Sigmoid colon (tissue), 7 donors: ENCODE measurements around the gene STARD3NL. TPM values are rescaled to one million over a fixed set of nuclear protein-coding genes. Genes with fewer than 3 reads are reported as not detected.
"Not testable (repeated sequence)": the region's sequence is repeated elsewhere in the genome, so short reads cannot be mapped to it uniquely, and the experiment has no call there.

Experiments used
- DNase-seq: peaks from one replicate; pipeline ENCODE4 v3.0.0-alpha.2; 2019
- H3K27ac ChIP-seq, 4 donors: fragments of 200-600 bp; sonication (generic); one replicate each; pipeline ENCODE4 v1.5.1; 2016 to 2019; ENCODE audit warnings: mild to moderate bottlenecking in 1 of 4
- H3K27me3 ChIP-seq, 3 donors: fragments of 200-600 bp; sonication (generic); one replicate each; pipeline ENCODE4 v1.5.1; 2019; ENCODE audit warnings: mild to moderate bottlenecking in 1 of 3
- H3K36me3 ChIP-seq, 4 donors: fragments of 200-600 bp; sonication (generic); one replicate each; pipeline ENCODE4 v1.5.1; 2016 to 2019
- H3K4me1 ChIP-seq, 4 donors: fragments of 200-600 bp; sonication (generic); one replicate each; pipeline ENCODE4 v1.5.1; 2017 to 2019
- H3K4me3 ChIP-seq, 4 donors: fragments of 200-600 bp; sonication (generic); one replicate each; pipeline ENCODE4 v1.5.1; 2017 to 2019; ENCODE audit warnings: mild to moderate bottlenecking in 2 of 4, moderate library complexity in 1 of 4
- H3K9me3 ChIP-seq, 4 donors: fragments of 200-600 bp in 3 of 4; sonication (generic) in 3 of 4; one replicate each; pipeline versions ENCODE4 v1.5.1 to v1.6.1; 2013 to 2019
- EP300 ChIP-seq, 4 donors: sonication (generic); formaldehyde crosslinking; IDR thresholded peaks; one replicate each; pipeline ENCODE4 v1.6.1; 2017; ENCODE audit warnings: antibody characterized with exemption in 4 of 4
- POLR2A ChIP-seq, 2 donors: fragments of 450-650 bp; IDR thresholded peaks; one replicate each; pipeline ENCODE4 v1.6.1; 2016; ENCODE audit warnings: antibody characterized with exemption in 2 of 2, mild to moderate bottlenecking in 2 of 2, moderate library complexity in 2 of 2
- POLR2AphosphoS5 ChIP-seq, 4 donors: sonication (generic); formaldehyde crosslinking; IDR thresholded peaks; one replicate each; pipeline ENCODE4 v1.6.1; 2017; ENCODE audit warnings: antibody characterized with exemption in 4 of 4
- WGBS, 2 donors: extraction: QIAGEN DNeasy Blood & Tissue Kit; methylation state at CpG; one replicate each; pipeline ENCODE4 v1.1.7; 2013; 5-methylcytosine and 5-hydroxymethylcytosine counted together
- intact Hi-C: fragments of 100-400 bp; cut with DNase I; formaldehyde crosslinking; loops from one replicate; pipeline ENCODE4 v1.15.1; 2023
- polyA plus RNA-seq, 3 donors: library from polyadenylated mRNA; stranded (reverse); fragments of 200-250 nt; gene quantifications; one replicate each; pipeline ENCODE4 v1.2.3, GENCODE V29; 2013
- total RNA-seq, 4 donors: library from RNA; depleted of rRNA; stranded (reverse); fragments of >200 nt; gene quantifications; one replicate each; pipeline ENCODE4 v1.1.0, GENCODE V29; 2016
- TF ChIP-seq, protein P1 (sequence below), 4 experiments: fragments of 450-650 bp in 3 of 4; fragments of 200-600 bp in 1 of 4; IDR thresholded peaks; one replicate each; pipeline ENCODE4 v1.5.1; 2016 to 2019; ENCODE audit warnings: antibody characterized with exemption in 4 of 4, mild to moderate bottlenecking in 3 of 4, moderate library complexity in 2 of 4
- donor health status: healthy with polysubstance abuse.
- donor health status: Bipolar disorder and iron deficiency.
- donor health status: healthy.

Gene STARD3NL
- total and polyA plus RNA-seq, 7 donors = 26.3 to 67.6 (median 36.0) TPM

- DNase-seq = no peak
- H3K36me3 ChIP-seq = no peaks in the 10 kb centered on the region
- no peak overlapping the region for H3K4me3 ChIP-seq
- no peak overlapping the region for H3K27ac ChIP-seq
- H3K27me3 ChIP-seq = no peaks in the 10 kb centered on the region
- WGBS, 2 donors = 76 to 82% methylated on average over 1 of the region's 1 CpG
- H3K9me3 ChIP-seq = no peaks in the 10 kb centered on the region
- no peak for TF ChIP-seq POLR2AphosphoS5 (IDR thresholded peaks at IDR 0.05)
- TF ChIP-seq POLR2A (IDR thresholded peaks at IDR 0.05) = no peak
- TF ChIP-seq, protein P1, sequence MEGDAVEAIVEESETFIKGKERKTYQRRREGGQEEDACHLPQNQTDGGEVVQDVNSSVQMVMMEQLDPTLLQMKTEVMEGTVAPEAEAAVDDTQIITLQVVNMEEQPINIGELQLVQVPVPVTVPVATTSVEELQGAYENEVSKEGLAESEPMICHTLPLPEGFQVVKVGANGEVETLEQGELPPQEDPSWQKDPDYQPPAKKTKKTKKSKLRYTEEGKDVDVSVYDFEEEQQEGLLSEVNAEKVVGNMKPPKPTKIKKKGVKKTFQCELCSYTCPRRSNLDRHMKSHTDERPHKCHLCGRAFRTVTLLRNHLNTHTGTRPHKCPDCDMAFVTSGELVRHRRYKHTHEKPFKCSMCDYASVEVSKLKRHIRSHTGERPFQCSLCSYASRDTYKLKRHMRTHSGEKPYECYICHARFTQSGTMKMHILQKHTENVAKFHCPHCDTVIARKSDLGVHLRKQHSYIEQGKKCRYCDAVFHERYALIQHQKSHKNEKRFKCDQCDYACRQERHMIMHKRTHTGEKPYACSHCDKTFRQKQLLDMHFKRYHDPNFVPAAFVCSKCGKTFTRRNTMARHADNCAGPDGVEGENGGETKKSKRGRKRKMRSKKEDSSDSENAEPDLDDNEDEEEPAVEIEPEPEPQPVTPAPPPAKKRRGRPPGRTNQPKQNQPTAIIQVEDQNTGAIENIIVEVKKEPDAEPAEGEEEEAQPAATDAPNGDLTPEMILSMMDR (IDR thresholded peaks at IDR 0.05) = no peak
- TF ChIP-seq EP300 (IDR thresholded peaks at IDR 0.05) = no peak
- intact Hi-C loops = no loop called here
- no peaks in the 10 kb centered on the region for H3K4me1 ChIP-seq
Measured at GRCh38 chr7:38168890-38169570, 9.0 kb upstream of the STARD3NL start.

- peak; percentile 73 for DNase-seq
- intact Hi-C loops = no loop called here
- Histone ChIP-seq H3K27ac (no peak overlapping the region), H3K9me3 (no peaks in the 10 kb centered on the region), H3K36me3 (no peaks in the 10 kb centered on the region), H3K4me1 (no peaks in the 10 kb centered on the region), H3K27me3 (no peaks in the 10 kb centered on the region), H3K4me3 (no peak overlapping the region)
- WGBS, 2 donors = 42 to 58% methylated on average over 2 of the region's 2 CpGs
- no peak for TF ChIP-seq POLR2A (IDR thresholded peaks at IDR 0.05)
- TF ChIP-seq POLR2AphosphoS5 (IDR thresholded peaks at IDR 0.05) = no peak
- TF ChIP-seq, protein P1 (IDR thresholded peaks at IDR 0.05) = no peak
- TF ChIP-seq EP300 (IDR thresholded peaks at IDR 0.05) = no peak
Measured at GRCh38 chr7:38169847-38170246, 8.2 kb upstream of the STARD3NL start.

DNA sequence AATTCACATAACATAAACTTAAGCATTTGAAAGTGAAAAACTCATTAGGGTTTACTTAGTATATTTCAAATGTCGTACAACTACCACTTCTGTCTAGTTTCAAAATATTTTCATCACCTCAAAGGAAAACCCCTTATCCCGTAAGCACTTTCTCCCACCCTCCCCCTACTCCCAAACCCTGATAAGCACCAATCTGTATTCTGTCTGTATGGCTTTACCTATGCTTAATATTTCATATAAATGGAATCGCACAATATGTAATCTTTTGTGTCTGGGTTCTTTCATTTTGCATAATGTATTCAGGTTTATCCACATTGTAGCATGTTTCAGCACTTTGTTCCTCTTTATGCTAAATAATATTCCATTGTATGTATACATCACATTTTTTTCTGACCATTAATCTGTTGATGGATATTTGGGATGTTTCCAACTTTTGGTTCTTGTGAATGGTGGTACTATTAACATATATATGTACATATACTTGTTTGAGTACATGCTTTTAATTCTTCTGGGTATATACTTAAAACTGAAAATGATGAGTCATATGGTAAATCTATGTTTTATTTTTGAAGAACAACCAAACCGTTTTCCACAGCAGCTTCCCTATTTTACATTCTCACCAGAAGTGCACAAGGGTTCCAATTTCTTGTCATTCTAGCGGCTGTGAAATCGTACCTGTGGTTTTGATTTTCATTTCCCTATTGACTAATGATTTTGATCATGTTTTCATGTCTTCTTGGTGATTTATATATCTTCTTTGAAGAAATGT is 6.2 kb upstream of the STARD3NL start:
- no peak for TF ChIP-seq POLR2AphosphoS5 (IDR thresholded peaks at IDR 0.05)
- TF ChIP-seq EP300 (IDR thresholded peaks at IDR 0.05) = no peak
- TF ChIP-seq, protein P1 (IDR thresholded peaks at IDR 0.05) = no peak
- TF ChIP-seq POLR2A (IDR thresholded peaks at IDR 0.05) = no peak
- Histone ChIP-seq H3K27ac (no peak overlapping the region), H3K9me3 (no peaks in the 10 kb centered on the region), H3K27me3 (no peaks in the 10 kb centered on the region), H3K4me3 (no peak overlapping the region), H3K36me3 (no peaks in the 10 kb centered on the region), H3K4me1 (no peaks in the 10 kb centered on the region)
- intact Hi-C loops = no loop called here
- DNase-seq = no peak
- 66 to 79% methylated on average over 6 of the region's 6 CpGs for WGBS, 2 donors

DNA sequence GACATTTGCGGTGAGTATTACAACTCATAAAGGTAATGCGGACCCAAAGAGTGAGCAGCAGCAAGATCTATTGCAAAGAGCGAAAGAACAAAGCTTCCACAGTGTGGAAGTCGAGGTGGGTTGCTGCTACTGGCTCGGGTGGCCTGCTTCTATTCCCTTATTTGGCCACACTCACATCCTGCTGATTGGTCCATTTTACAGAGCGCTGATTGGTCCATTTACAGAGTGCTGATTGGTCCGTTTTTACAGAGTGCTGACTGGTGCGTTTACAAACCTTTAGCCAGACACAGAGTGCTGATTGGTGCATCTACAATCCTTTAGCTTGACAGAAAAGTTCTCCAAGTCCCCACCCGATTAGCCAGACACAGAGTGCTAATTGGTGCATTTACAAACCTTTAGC is 2.5 kb upstream of the STARD3NL start:
- H3K27me3 ChIP-seq, DNase-seq, H3K4me3 ChIP-seq, H3K36me3 ChIP-seq, H3K27ac ChIP-seq, H3K9me3 ChIP-seq: not testable (repeated sequence)
- intact Hi-C loops = loop anchor here (5.0 kb wide), 1 partner anchor 68 kb away; no protein-coding TSS in a partner anchor
- H3K4me1 ChIP-seq = peaks cover 0 to 22% (median 20%) of the 10 kb centered on the region in 4 donors
- WGBS, 2 donors = 96 to 97% methylated on average over 9 of the region's 9 CpGs

DNA sequence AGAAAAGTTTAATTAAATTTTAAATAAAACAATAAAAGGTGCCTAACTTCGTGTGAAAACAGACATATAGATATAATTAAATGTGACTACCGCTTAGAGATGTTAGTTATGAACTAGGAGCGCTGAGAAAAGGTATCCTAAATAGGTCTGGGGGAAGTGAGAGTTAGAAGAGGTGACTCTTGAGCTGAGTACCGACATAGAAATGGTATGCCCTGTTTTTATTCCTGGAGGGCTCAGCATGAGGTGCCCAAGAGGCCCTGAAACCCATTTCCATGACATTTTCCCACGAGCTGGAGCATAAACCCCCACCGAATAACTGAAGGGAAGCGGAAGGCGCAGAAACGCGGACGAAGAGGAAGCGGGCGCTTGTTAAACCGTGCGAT is 433 bp upstream of the STARD3NL start:
- Histone ChIP-seq H3K4me3 (peak overlapping the region; percentile 62 to 85 (median 82)), H3K4me1 (peaks cover 0 to 35% (median 24%) of the 10 kb centered on the region in 4 donors), H3K27ac (peak overlapping the region; percentile 85 to 95 (median 94)), H3K9me3 (no peaks in the 10 kb centered on the region), H3K27me3 (no peaks in the 10 kb centered on the region), H3K36me3 (no peaks in the 10 kb centered on the region)
- DNase-seq = no peak
- WGBS, 2 donors = 3 to 4% methylated on average over 15 of the region's 15 CpGs
- TF ChIP-seq EP300 (IDR thresholded peaks at IDR 0.05) = no peak
- TF ChIP-seq, protein P1 (IDR thresholded peaks at IDR 0.05) = no peak
- TF ChIP-seq POLR2A (IDR thresholded peaks at IDR 0.05) = no peak
- TF ChIP-seq POLR2AphosphoS5 (IDR thresholded peaks at IDR 0.05) = peak in 1 of 4 donors; percentile 88
- intact Hi-C loops = loop anchor here (2.0 to 5.0 kb wide), 2 partner anchors 37 to 70 kb away; no protein-coding TSS in a partner anchor
